GM18520 (cell line): ENCODE data around the gene FICD.
"Not testable (repeated sequence)": the region's sequence is repeated elsewhere in the genome, so short reads cannot be mapped to it uniquely, and the experiment has no call there.

ENCODE experiments used
- ATAC-seq: cut with Tn5 transposase; IDR thresholded peaks from one replicate; pipeline ENCODE4 v1.9.1; 2021; ENCODE audit not compliant: unreplicated experiment

Gene FICD

GRCh38 chr12:108531929-108532848 lies 17.1 kb downstream of the FICD start:
- ATAC-seq, result no peak

DNA sequence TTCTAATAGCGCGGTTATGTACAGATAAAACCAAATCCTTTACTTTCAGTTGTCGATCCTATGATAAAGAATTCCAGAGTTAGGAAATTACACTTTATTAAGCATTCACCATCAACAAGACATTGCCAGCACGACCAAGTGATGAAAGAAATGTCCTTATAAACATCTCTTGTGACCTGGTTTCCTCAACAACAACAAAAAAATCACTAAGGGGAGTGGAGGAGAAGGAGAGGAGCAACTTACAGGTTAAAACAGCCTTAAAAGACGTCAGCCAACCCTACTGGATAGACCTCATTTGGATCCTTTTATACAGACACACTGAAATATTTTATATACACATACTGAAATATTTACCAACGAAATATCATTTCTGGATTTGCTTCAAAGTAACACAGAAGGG lies 23.1 kb downstream of the FICD start:
- no peak for ATAC-seq

- no peak for ATAC-seq
These were observed 23.6 kb downstream of the FICD start for GRCh38 chr12:108538616-108539195.

GRCh38 chr12:108542320-108542719 lies 27.2 kb downstream of the FICD start:
- ATAC-seq, result no peak

DNA sequence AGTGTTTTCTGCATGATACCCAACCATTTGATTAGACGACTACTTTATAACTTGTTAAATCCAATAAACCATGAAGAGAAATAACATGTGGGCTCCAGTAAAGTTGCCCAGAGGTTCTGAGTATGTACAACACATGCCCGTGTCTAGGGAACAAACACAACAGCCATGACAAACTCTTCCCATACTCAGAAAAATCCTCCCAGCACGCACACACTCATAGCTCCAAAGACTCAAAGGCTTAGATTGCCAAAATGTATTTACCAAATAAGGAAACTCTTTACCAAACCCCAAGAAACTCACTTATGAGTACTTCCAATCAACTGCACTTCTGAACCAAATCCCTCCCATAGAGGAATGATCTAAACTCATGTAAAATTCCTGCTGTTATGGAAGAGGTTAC lies 28.6 kb downstream of the FICD start:
- no peak for ATAC-seq

DNA sequence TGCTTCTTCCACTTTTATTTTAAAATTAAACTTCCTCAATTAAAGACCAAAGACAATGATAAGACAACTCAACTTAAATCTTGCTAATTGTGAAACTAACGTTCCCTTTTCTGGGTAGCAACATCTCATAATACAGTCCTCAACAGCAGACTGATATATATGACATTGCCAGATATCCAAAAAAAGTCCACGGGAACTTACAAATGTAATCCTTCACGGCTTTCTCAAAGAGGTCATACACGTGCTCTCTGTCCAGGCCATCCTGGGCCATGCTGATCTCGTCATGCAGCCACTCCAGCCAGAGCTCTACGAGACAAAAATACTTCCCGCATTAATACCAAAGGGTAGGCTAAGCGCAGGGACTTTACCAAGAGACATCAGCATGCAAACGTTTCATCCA lies 32.6 kb downstream of the FICD start:
- no peak for ATAC-seq

- no peak for ATAC-seq
These were observed 34.0 kb downstream of the FICD start for GRCh38 chr12:108548954-108549521.

GRCh38 chr12:108551535-108551934 lies 36.5 kb downstream of the FICD start:
- ATAC-seq, result no peak

- ATAC-seq, result no peak
These were observed 38.7 kb downstream of the FICD start for GRCh38 chr12:108553799-108554198.

GRCh38 chr12:108555383-108555782 lies 40.3 kb downstream of the FICD start:
- ATAC-seq, result not testable (repeated sequence)

DNA sequence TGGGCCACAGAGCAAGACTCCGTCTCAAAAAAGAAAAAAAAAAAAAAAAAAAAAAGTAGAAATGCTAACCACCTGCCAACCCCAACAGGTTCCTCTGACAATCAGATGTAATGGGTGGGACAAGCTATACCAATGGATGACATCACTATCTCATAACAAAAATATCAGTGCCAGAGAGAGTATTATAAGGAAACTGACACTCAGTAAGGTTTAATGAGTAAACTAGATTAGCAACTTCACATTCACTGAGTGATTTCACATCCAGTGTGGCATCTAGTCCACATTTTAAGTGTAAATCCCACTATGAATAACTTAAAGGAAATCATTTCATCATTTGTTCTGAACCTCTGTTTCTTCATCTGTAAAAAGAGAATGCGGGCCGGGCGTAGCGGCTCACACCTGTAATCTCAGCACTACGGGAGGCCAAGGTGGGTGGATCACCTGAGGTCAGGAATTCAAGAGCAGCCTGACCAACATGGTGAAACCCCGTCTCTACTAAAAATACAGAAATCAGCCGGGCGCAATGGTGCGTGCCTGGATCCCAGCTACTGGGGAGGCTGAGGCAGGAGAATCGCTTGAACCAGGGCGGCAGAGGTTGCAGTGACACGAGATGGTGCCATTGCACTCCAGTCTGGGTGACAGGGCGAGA lies 44.1 kb downstream of the FICD start:
- no peak for ATAC-seq

GRCh38 chr12:108559748-108560147 lies 44.7 kb downstream of the FICD start:
- ATAC-seq, result no peak

DNA sequence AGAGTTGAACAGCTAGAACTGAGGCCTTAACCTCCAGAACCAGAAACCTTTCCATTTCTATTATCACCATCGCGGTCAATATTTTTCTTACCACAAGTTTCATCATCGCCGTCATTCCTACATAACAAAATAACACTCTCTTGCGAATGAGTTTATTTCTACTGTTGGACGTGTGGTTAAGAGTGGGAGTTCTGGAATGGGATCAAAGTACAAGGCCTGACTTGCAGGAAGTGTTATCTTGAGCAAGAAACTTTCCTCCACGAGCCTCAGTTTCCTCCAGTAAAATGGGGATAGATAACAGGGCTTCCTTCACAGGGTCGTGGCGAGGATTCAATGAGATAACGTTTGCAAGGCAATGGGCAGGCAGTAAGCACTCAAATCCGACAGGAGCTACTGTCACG lies 45.2 kb downstream of the FICD start:
- ATAC-seq, result no peak

- ATAC-seq, result peak; percentile 28
These were observed 46.0 kb downstream of the FICD start, which contains the start of gene SART3 for GRCh38 chr12:108560752-108561719. SART3 (minus strand) TSS chr12:108561173; CDS start chr12:108561154, 19 bp downstream.

GRCh38 chr12:108561852-108562347 lies 46.8 kb downstream of the FICD start:
- ATAC-seq, result no peak

- peak; percentile 47 for ATAC-seq
These were observed 47.5 kb downstream of the FICD start, which contains the start of gene ISCU for GRCh38 chr12:108562348-108563135. ISCU (plus strand) TSS chr12:108562596; CDS start chr12:108562623, 27 bp downstream.

- ATAC-seq, result peak; percentile 34
These were observed 48.2 kb downstream of the FICD start for GRCh38 chr12:108563136-108563803.

DNA sequence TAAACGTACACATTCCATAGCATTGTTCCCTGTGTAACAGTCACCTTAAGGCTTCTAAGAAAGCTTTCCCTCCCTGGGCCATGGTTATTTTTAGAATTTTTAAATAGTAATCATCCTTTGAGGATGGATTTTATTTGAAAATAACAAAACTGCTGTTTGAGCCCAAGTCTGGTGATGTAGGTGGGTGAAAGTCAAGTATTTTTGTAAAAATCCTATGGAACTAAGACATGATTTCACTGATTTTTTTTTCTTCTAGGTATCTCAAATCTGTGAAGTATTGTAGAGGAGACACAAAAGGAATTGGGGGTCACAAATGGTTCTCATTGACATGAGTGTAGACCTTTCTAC lies 48.7 kb downstream of the FICD start:
- no peak for ATAC-seq

DNA sequence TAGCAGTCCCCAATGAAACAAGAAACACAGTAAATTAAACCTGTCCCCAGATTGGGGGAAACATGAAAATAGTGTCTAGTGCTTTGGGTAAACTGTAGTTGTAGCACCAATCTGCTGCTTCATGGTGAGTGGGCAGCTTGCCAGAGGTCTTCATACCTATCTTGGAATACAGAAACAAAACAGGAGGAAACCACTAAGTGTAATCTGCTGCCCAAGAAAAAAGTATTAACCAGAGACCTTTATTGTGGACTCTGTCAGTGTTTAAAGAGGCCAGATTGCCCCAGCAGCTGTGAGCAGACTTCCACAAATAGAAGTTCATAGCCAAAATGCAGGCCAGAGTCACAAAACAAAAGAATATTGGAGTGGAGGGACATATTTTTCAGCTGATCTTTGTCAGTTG lies 49.6 kb downstream of the FICD start:
- no peak for ATAC-seq
